Tibial nerve (tissue), 4 donors: Measurements from ENCODE around the gene MSH5. TPM values are rescaled to one million over a fixed set of nuclear protein-coding genes. Genes with fewer than 3 reads are reported as not detected.

Source experiments
- DNase-seq, 2 donors: peaks; one replicate each; pipeline ENCODE4 v3.0.0-alpha.2; 2019; ENCODE audit warnings: low spot score in 2 of 2
- H3K27ac ChIP-seq, 4 donors: fragments of 200-600 bp; sonication (generic) in 3 of 4; one replicate each; pipeline ENCODE4 v1.5.1; 2017 to 2019; ENCODE audit warnings: mild to moderate bottlenecking in 1 of 4
- H3K27me3 ChIP-seq, 2 donors: fragments of 200-600 bp; sonication (generic) in 1 of 2; one replicate each; pipeline versions ENCODE4 v1.5.1 to v1.6.0; 2017 to 2019
- H3K36me3 ChIP-seq, 3 donors: fragments of 200-600 bp; sonication (generic); one replicate each; pipeline ENCODE4 v1.5.1; 2018 to 2019
- H3K4me1 ChIP-seq, 4 donors: fragments of 200-600 bp; sonication (generic) in 3 of 4; one replicate each; pipeline ENCODE4 v1.5.1; 2017 to 2019
- H3K4me3 ChIP-seq, 4 donors: fragments of 200-600 bp; sonication (generic) in 3 of 4; one replicate each; pipeline ENCODE4 v1.5.1; 2017 to 2019; ENCODE audit warnings: mild to moderate bottlenecking in 1 of 4, moderate library complexity in 1 of 4
- H3K9me3 ChIP-seq, 4 donors: fragments of 200-600 bp; sonication (generic) in 3 of 4; one replicate each; pipeline ENCODE4 v1.5.1; 2017 to 2019
- CTCF ChIP-seq, 5 experiments: fragments of 200-600 bp in 3 of 5; fragments of 450-650 bp in 2 of 5; sonication (generic) in 3 of 5; IDR thresholded peaks; one replicate each; pipeline ENCODE4 v1.5.1; 2016 to 2019; ENCODE audit warnings: antibody characterized with exemption in 5 of 5, mild to moderate bottlenecking in 3 of 5, moderate library complexity in 2 of 5
- EP300 ChIP-seq, 2 donors: sonication (generic); formaldehyde crosslinking; IDR thresholded peaks; one replicate each; pipeline ENCODE4 v1.6.1; 2017; ENCODE audit warnings: antibody characterized with exemption in 2 of 2, mild to moderate bottlenecking in 1 of 2
- POLR2A ChIP-seq, 2 donors: fragments of 450-650 bp; IDR thresholded peaks; one replicate each; pipeline ENCODE4 v1.6.1; 2017; ENCODE audit warnings: antibody characterized with exemption in 2 of 2, mild to moderate bottlenecking in 2 of 2, moderate library complexity in 2 of 2
- WGBS, 2 donors: methylation state at CpG; one replicate each; pipeline ENCODE4 v1.1.5; 2018; 5-methylcytosine and 5-hydroxymethylcytosine counted together
- total RNA-seq, 4 donors: library from RNA; depleted of rRNA; stranded (reverse); fragments of >200 nt; gene quantifications; one replicate each; pipeline ENCODE4 v1.1.0, GENCODE V29; 2016

Gene MSH5
- total RNA-seq, 4 donors from 2014 or later = 12.2 to 25.5 (median 18.4) TPM

GRCh38 chr6:31702405-31702818 lies 37.4 kb upstream of the MSH5 start:
- peaks cover 0 to 38% (median 16%) of the 10 kb centered on the region in 4 donors for H3K4me1 ChIP-seq
- H3K4me3 ChIP-seq = peak overlapping the region; percentile 61 to 92 (median 76)
- TF ChIP-seq POLR2A (IDR thresholded peaks at IDR 0.05) (no peak), EP300 (IDR thresholded peaks at IDR 0.05) (no peak), CTCF (IDR thresholded peaks at IDR 0.05) (no peak)
- H3K27me3 ChIP-seq = no peaks in the 10 kb centered on the region
- peaks cover 0 to 28% (median 0%) of the 10 kb centered on the region in 3 donors for H3K36me3 ChIP-seq
- H3K27ac ChIP-seq = peak overlapping the region; percentile 89 to 98 (median 96)
- no peaks in the 10 kb centered on the region for H3K9me3 ChIP-seq
- no peak for DNase-seq
- 1% methylated on average over 10 of the region's 10 CpGs for WGBS, 2 donors

- Histone ChIP-seq H3K27ac (peak within 1 kb of the TSS; percentile 89 to 98 (median 96)), H3K4me3 (peak within 1 kb of the TSS; percentile 61 to 92 (median 76)), H3K4me1 (peaks cover 0 to 38% (median 16%) of the 10 kb centered on the region in 4 donors), H3K27me3 (no peaks in the 10 kb centered on the region), H3K36me3 (peaks cover 0 to 21% (median 0%) of the 10 kb centered on the region in 3 donors), H3K9me3 (no peaks in the 10 kb centered on the region)
- peak; percentile 99 for DNase-seq
- TF ChIP-seq EP300 (IDR thresholded peaks at IDR 0.05) (peak; percentile 97 to 100), POLR2A (IDR thresholded peaks at IDR 0.05) (peak; percentile 95 to 100), CTCF (IDR thresholded peaks at IDR 0.05) (peak in 2 of 5 experiments; percentile 54 to 64)
- WGBS, 2 donors = 1% methylated on average over 54 of the region's 54 CpGs
Observed at GRCh38 chr6:31702819-31703716, 36.7 kb upstream of the MSH5 start, which contains the start of gene ABHD16A. Gene ABHD16A, minus strand, starts transcription at chr6:31703324. Its CDS starts 43 bp downstream, at chr6:31703281.

- 89 to 90% methylated on average over 6 of the region's 6 CpGs for WGBS, 2 donors
- no peaks in the 10 kb centered on the region for H3K36me3 ChIP-seq
- H3K4me3 ChIP-seq = no peak overlapping the region
- peaks cover 0 to 24% (median 15%) of the 10 kb centered on the region in 4 donors for H3K4me1 ChIP-seq
- H3K27me3 ChIP-seq = no peaks in the 10 kb centered on the region
- no peak for TF ChIP-seq POLR2A (IDR thresholded peaks at IDR 0.05)
- no peak for TF ChIP-seq CTCF (IDR thresholded peaks at IDR 0.05)
- TF ChIP-seq EP300 (IDR thresholded peaks at IDR 0.05) = no peak
- DNase-seq = no peak
- H3K27ac ChIP-seq = no peak overlapping the region
- no peaks in the 10 kb centered on the region for H3K9me3 ChIP-seq
Observed at GRCh38 chr6:31705931-31706330, 33.9 kb upstream of the MSH5 start.

GRCh38 chr6:31706599-31706998 lies 33.2 kb upstream of the MSH5 start, which contains the start of gene LY6G6F:
Gene LY6G6F, plus strand, starts transcription at chr6:31706866. Its CDS starts 41 bp downstream, at chr6:31706907.
- 62 to 68% methylated on average over 3 of the region's 3 CpGs for WGBS, 2 donors
- Histone ChIP-seq H3K9me3 (no peaks in the 10 kb centered on the region), H3K4me3 (no peak within 1 kb of the TSS), H3K4me1 (peaks cover 0 to 17% (median 10%) of the 10 kb centered on the region in 4 donors), H3K27me3 (no peaks in the 10 kb centered on the region), H3K27ac (no peak within 1 kb of the TSS), H3K36me3 (no peaks in the 10 kb centered on the region)
- no peak for TF ChIP-seq POLR2A (IDR thresholded peaks at IDR 0.05)
- no peak for TF ChIP-seq EP300 (IDR thresholded peaks at IDR 0.05)
- TF ChIP-seq CTCF (IDR thresholded peaks at IDR 0.05) = no peak
- DNase-seq = no peak

GRCh38 chr6:31707701-31708100 lies 32.1 kb upstream of the MSH5 start:
- no peak overlapping the region for H3K4me3 ChIP-seq
- no peak for TF ChIP-seq EP300 (IDR thresholded peaks at IDR 0.05)
- TF ChIP-seq CTCF (IDR thresholded peaks at IDR 0.05) = no peak
- H3K9me3 ChIP-seq = no peaks in the 10 kb centered on the region
- H3K27me3 ChIP-seq = no peaks in the 10 kb centered on the region
- no peak for DNase-seq
- H3K36me3 ChIP-seq = no peaks in the 10 kb centered on the region
- WGBS, 2 donors = 84 to 87% methylated on average over 8 to 10 of the region's 10 CpGs
- peaks cover 0 to 9% (median 3%) of the 10 kb centered on the region in 4 donors for H3K4me1 ChIP-seq
- no peak overlapping the region for H3K27ac ChIP-seq
